ACHN (cell line): Measurements from ENCODE around the gene RASSF5.

Source experiments
- DNase-seq: peaks from one replicate; pipeline ENCODE4 v3.0.0-alpha.2; 2015
- in situ Hi-C: cut with HindIII; loops from 2 replicates; pipeline ENCODE4 v1.10.0; 2017; ENCODE audit warnings: low sequenced_read_pairs, low pct_ligation_motif_present, low pct_unique_long_range_greater_than_20kb

Gene RASSF5

DNA sequence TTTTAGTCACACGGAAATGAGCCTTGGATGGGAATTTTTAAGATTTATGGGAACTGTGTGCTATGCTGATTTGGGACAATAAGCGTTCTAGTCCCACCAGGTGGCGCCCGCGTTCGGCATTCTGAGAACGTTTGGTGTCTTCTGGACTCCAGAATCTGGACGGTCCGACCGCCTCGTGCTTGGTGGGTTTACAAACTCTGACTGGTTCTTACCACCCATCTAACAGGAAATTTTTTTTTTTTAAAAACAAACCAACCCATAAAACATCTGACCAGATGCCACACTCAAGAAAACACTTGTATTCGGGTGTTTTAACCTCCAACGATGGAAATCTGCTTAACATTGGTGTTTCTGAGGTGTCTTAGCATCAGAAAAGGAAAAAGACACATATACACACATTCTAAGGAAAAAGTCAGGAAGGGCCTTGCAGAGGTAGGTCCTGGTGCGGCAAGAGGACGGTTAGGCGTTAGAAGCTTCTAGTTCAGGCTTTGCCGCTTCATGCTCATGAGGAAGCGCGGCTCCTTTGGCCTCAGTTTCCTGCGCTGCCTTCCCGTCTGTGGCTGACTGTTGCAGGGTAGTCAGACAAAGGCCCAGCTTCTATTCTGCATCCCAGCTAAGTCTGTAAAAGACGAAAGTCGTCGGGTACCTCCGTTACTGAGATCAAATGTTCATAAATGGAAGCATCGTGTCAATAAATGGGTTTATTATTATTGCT is 127.2 kb downstream of the RASSF5 start:
- DNase-seq: peak; percentile 93
- in situ Hi-C loops: no loop called here

DNA sequence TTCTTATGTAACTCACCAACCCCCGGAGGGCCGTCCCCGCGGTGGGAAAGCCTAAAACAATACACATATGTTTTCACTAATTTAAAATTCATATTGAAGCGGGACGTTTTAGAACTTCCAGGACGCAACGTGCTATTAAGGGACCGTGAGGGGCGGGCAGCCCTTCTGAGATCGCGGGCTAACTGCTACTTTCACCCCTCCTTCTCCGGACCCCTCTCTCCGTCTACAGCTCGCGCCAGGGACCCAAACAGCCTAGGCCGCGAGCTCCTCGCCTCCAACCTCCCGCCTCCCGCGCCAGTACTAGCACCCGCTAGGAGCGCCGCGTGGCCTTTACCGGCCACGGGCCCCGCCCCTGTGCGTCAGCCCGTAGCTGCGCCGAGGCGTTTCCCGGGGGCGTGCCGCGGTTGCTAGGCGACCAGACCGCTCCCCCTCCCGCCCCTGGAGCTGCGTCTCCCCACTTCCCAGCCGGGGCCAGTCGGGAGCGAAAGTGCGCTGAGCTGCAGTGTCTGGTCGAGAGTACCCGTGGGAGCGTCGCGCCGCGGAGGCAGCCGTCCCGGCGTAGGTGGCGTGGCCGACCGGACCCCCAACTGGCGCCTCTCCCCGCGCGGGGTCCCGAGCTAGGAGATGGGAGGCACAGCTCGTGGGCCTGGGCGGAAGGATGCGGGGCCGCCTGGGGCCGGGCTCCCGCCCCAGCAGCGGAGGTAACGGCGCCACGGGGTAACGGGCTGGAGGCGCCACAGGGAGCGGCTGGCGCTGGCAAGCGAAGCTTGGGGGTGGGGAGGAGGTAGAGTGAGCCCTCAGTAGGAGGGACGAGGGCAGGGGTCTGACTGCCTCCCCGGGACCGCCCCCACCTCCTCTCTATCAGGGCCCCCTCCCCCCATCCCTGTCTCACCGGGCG is 128.0 kb downstream of the RASSF5 start, which contains the start of gene DYRK3:
TSS of gene DYRK3 (plus strand) at position 457 of the 898 bp plus-strand sequence. CDS start at position 625, 168 bp downstream.
- peak; percentile 97 for DNase-seq
- in situ Hi-C loops: no loop called here

DNA sequence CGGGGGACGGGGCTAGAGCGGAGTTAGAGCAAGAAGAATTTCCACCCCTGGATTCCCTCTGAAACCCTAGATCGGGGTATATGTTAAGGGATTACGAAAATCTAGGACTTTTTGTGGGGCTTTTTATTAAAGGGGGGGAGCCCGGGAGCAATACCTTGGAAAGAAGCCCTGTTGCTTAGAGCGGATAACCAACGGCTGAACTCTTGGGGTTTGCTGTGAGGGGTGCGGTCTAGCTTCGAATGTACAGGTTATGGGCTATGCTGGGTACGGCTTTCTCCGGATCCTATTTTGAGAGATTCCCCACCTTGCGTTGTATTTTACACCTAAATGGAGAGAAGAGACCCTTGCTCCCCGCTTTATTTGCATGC is 128.6 kb downstream of the RASSF5 start:
- in situ Hi-C loops: no loop called here
- DNase-seq: peak; percentile 31

DNA sequence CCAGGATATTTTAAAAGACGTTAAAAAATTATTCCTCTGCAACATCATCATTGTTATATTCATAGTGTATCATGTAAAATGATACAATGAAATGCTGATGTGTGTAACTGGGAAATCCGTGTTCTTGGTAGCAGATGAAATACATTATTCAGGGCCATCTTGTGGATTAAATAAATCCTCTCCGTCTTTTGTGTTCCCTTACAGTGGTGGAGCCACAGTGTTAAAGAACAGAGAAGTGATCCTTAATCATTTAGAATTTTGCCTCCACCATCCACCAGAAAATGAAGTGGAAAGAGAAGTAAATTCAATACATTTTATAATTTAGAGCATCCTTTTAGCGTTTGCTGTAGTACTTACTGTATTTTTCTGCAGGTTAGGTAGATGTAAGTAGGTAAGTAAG is 129.3 kb downstream of the RASSF5 start:
- no peak for DNase-seq
- in situ Hi-C loops: no loop called here

DNA sequence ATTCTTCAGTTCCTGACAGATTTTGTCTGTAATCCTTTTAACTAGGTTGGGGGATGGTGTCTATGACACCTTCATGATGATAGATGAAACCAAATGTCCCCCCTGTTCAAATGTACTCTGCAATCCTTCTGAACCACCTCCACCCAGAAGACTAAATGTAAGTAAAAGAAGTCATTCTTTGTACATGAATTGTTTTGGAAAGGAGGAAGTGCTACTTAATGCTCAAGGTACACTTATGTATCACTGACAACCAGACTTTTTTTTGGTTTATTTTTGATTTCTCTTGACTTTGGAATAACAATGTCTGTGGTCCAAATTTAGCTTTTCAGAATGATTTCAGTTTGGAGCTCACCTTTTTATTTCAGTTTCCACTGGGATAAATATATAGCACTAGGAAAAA is 130.3 kb downstream of the RASSF5 start:
- no peak for DNase-seq
- in situ Hi-C loops: no loop called here
